AG08396 (cell line): ENCODE data around the gene ODAD2.
A peak's percentile ranks its signal among the peaks of the same experiment; 100 is the strongest.

Experiments used
- DNase-seq: peaks from one replicate; pipeline ENCODE4 v3.0.0; 2012; ENCODE audit warnings: low spot score, mixed read lengths

The ODAD2 gene

GRCh38 chr10:27838361-27838760 is 160.5 kb downstream of the ODAD2 start:
- no peak for DNase-seq

GRCh38 chr10:27834476-27834875 is 164.4 kb downstream of the ODAD2 start:
- no peak for DNase-seq

- DNase-seq: no peak
These were observed 165.1 kb downstream of the ODAD2 start for GRCh38 chr10:27833792-27834191.

- DNase-seq: no peak
These were observed 166.1 kb downstream of the ODAD2 start for GRCh38 chr10:27832826-27833225.

GRCh38 chr10:27826369-27826768 is 172.5 kb downstream of the ODAD2 start:
- no peak for DNase-seq

GRCh38 chr10:27822301-27822700 is 176.6 kb downstream of the ODAD2 start:
- peak; percentile 8 for DNase-seq

GRCh38 chr10:27820637-27821036 is 178.2 kb downstream of the ODAD2 start:
- DNase-seq: no peak

GRCh38 chr10:27819781-27820531 is 178.9 kb downstream of the ODAD2 start:
- DNase-seq: peak; percentile 43

- no peak for DNase-seq
These were observed 182.6 kb downstream of the ODAD2 start for GRCh38 chr10:27816320-27816719.

GRCh38 chr10:27815846-27816245 is 183.0 kb downstream of the ODAD2 start:
- DNase-seq: no peak

GRCh38 chr10:27815261-27815660 is 183.6 kb downstream of the ODAD2 start:
- no peak for DNase-seq

- no peak for DNase-seq
These were observed 193.7 kb downstream of the ODAD2 start for GRCh38 chr10:27805180-27805579.

- no peak for DNase-seq
These were observed 194.7 kb downstream of the ODAD2 start for GRCh38 chr10:27804136-27804535.

- no peak for DNase-seq
These were observed 197.6 kb downstream of the ODAD2 start for GRCh38 chr10:27801171-27801785.

GRCh38 chr10:27799046-27799445 is 199.8 kb downstream of the ODAD2 start:
- no peak for DNase-seq

- no peak for DNase-seq
These were observed 204.7 kb downstream of the ODAD2 start for GRCh38 chr10:27794157-27794556.

GRCh38 chr10:27792216-27792615 is 206.7 kb downstream of the ODAD2 start:
- no peak for DNase-seq

GRCh38 chr10:27784272-27784671 is 214.6 kb downstream of the ODAD2 start:
- DNase-seq: no peak

- DNase-seq: peak; percentile 14
These were observed 215.2 kb downstream of the ODAD2 start for GRCh38 chr10:27783660-27784059.

- no peak for DNase-seq
These were observed 219.3 kb downstream of the ODAD2 start for GRCh38 chr10:27779462-27780015.

GRCh38 chr10:27774831-27775230 is 224.0 kb downstream of the ODAD2 start:
- no peak for DNase-seq

GRCh38 chr10:27771231-27771630 is 227.6 kb downstream of the ODAD2 start:
- DNase-seq: no peak

- no peak for DNase-seq
These were observed 228.7 kb downstream of the ODAD2 start for GRCh38 chr10:27770181-27770580.
